ENCODE measurements around the gene ACAP3.

GRCh38 chr1:1305300-1306069 is 2.2 kb downstream of the ACAP3 start:
- TF ChIP-seq CTCF (IDR thresholded peaks at IDR 0.05; ENCODE audit: low read depth, low read length, poor library complexity, severe bottlenecking): peak; percentile 46
- TF ChIP-seq EZH2phosphoT487 (IDR thresholded peaks at IDR 0.05; ENCODE audit: borderline replicate concordance, low read length): no peak

All from DOHH2 (cell line).